Measurements from ENCODE around the gene C3orf52. TPM values are rescaled to one million over a fixed set of nuclear protein-coding genes. Genes with fewer than 3 reads are reported as not detected.

Gene C3orf52
- total and polyA plus RNA-seq, 10 of the 15 experiments (the other 5 are each of a cell fraction or from before 2014, with no cell fraction given): 0.15 to 1.9 (median 0.73) TPM

DNA sequence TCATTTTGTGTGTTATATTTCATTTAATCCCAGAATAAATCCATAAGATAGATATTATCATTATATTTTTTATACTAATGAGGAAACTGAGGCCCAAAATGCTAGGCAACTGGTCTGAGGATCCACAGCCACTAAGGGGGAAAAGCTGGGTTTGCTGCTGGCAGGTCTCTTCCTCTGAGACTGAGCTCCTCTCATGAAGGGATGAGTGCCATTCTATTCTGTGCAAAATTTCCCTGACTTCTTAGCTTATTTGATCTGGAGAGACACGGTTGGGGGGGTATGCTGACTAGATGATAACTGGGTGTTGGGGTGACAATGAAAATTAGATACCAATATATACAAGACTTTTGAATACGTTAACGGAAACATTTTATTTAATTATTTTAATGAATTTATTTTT, 44.9 kb downstream of the C3orf52 start (continued):
- TF ChIP-seq ZNF592 (IDR thresholded peaks at IDR 0.05) (no peak; the same call in 1 of the 2 replicates), POLR2AphosphoS5 (IDR thresholded peaks at IDR 0.05; ENCODE audit: low read length) (peak; percentile 76), BACH1 (IDR thresholded peaks at IDR 0.05; ENCODE audit: borderline replicate concordance) (no peak), MXI1 (IDR thresholded peaks at IDR 0.05; ENCODE audit: low read depth, low read length) (no peak), KLF5 (IDR thresholded peaks at IDR 0.05; ENCODE audit: partially characterized antibody) (no peak), GABPA (IDR thresholded peaks at IDR 0.05; ENCODE audit: low read depth) (no peak), ZBED1 (IDR thresholded peaks at IDR 0.05; ENCODE audit: borderline replicate concordance) (no peak), ZBTB40 (IDR thresholded peaks at IDR 0.05; ENCODE audit: borderline replicate concordance) (no peak), SMC3 (IDR thresholded peaks at IDR 0.05; ENCODE audit: borderline replicate concordance, low read length) (no peak), ZNF217 (IDR thresholded peaks at IDR 0.05) (no peak), RAD21 (IDR thresholded peaks at IDR 0.05; ENCODE audit: insufficient read depth, low read depth, low read length) (no peak), RELA (IDR thresholded peaks at IDR 0.05; ENCODE audit: borderline replicate concordance, partially characterized antibody) (no peak), CHD2 (IDR thresholded peaks at IDR 0.05; ENCODE audit: borderline replicate concordance, low read depth, low read length) (no peak), SRF (IDR thresholded peaks at IDR 0.05; ENCODE audit: low read depth in 2 of 2, low read length in 2 of 2) (no peak), CBX3 (IDR thresholded peaks at IDR 0.05; ENCODE audit: borderline replicate concordance, low read depth) (no peak), HDAC2 (IDR thresholded peaks at IDR 0.05) (no peak), MAX (IDR thresholded peaks at IDR 0.05; ENCODE audit: low read depth, low read length) (no peak), LARP7 (IDR thresholded peaks at IDR 0.05) (no peak), EGR1 (IDR thresholded peaks at IDR 0.05; ENCODE audit: borderline replicate concordance in 1 of 2, low read depth in 2 of 2, low read length in 2 of 2) (no peak), TBL1XR1 (IDR thresholded peaks at IDR 0.05; ENCODE audit: low read depth, low read length) (no peak), ZNF622 (IDR thresholded peaks at IDR 0.05) (no peak)
